ENCODE data around the gene SLC30A3. TPM values are rescaled to one million over a fixed set of nuclear protein-coding genes. Genes with fewer than 3 reads are reported as not detected.
"Not testable (repeated sequence)": the region's sequence is repeated elsewhere in the genome, so short reads cannot be mapped to it uniquely, and the experiment has no call there.

SLC30A3 gene
- total RNA-seq, 1 donor from 2014 or later = 0.58 TPM

DNA sequence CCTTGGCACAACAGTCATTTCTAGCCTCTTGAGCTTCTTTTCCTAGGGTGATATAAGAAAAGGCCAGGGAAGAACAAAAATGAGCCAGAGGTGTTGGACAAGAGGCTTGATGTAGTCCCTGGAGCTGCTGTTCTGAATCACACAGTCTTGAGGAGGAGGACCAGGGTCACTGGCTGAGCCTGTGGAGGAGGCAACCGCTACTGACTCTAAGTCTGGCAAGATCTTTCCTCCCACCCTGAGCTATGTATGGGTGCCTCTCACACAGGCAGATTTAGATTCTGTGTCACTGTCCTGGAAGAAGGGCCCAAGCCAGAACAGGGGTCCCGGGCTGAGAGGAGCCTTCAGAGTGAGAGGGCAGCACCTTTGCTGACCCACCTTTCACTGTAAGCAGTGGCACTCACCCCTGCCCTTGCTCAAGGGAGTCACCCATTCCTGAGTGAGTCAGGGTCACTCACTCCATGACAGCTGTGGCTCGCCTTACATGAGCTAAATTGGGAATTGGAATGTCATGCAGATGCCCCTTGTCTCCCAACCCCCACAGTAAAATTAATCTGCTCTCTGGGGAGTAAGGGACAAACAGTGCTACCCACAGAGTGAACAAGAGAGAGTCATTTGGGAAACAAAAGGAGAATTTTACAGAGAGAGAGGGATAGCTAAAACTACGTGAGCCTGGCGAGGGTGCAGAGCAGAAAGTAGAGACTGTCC lies 19.2 kb upstream of the SLC30A3 start, which contains the start of gene TRIM54:
TSS of gene TRIM54 (plus strand) at position 575 of the 705 bp plus-strand sequence. CDS start 303 bp downstream, outside the sequence.
- Histone ChIP-seq H3K9me3 (no peaks in the 10 kb centered on the region), H3K27me3 (peaks cover 5% of the 10 kb centered on the region), H3K36me3 (no peaks in the 10 kb centered on the region), H3K27ac (no peak within 1 kb of the TSS), H3K4me3 (no peak within 1 kb of the TSS), H3K4me1 (no peaks in the 10 kb centered on the region)
- ATAC-seq = no peak
- no peak for DNase-seq
- TF ChIP-seq, protein P1, sequence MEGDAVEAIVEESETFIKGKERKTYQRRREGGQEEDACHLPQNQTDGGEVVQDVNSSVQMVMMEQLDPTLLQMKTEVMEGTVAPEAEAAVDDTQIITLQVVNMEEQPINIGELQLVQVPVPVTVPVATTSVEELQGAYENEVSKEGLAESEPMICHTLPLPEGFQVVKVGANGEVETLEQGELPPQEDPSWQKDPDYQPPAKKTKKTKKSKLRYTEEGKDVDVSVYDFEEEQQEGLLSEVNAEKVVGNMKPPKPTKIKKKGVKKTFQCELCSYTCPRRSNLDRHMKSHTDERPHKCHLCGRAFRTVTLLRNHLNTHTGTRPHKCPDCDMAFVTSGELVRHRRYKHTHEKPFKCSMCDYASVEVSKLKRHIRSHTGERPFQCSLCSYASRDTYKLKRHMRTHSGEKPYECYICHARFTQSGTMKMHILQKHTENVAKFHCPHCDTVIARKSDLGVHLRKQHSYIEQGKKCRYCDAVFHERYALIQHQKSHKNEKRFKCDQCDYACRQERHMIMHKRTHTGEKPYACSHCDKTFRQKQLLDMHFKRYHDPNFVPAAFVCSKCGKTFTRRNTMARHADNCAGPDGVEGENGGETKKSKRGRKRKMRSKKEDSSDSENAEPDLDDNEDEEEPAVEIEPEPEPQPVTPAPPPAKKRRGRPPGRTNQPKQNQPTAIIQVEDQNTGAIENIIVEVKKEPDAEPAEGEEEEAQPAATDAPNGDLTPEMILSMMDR (IDR thresholded peaks at IDR 0.05) = no peak
- intact Hi-C loops (cut with DNase I) = no loop called here

DNA sequence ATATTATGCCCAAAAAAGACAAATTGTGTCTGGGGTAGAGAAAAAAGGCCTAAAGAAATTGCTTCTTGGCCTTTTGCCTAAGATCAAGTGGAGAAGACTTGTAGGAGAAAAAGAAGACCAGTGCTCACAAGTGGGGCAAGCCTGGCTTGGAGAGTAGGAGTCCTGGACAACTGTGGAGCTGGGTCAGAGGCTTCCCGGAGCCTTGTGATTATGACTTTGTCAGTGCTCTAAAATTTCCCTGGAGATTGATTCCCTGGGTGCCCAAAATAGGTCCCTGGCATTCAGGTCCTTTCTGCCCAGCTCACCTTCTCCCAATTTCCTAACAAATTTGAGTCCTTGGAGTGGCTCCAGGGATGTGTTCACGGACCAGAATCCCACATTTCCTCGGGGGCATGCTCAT lies 18.6 kb upstream of the SLC30A3 start:
- no peaks in the 10 kb centered on the region for H3K4me1 ChIP-seq

DNA sequence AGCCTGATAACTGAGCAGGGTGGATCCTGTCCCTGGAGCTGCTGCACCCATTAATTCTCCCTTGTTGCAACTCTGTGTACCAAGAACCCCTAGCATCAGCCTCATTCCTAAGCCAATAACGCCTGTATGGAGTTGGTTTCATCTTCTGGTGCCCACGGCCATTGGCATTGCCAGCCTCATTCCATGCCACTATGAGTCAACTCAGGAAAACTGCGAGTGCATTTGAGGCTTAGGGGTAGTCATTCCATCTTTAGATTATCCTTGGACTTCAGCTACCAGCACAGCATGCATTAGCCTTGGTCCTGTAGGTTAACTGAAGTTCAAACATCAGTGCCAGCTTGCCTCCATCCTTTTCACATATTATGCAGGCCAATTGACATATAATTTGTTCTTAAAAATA lies 18.0 kb upstream of the SLC30A3 start:
- no peak for DNase-seq
- peaks cover 5% of the 10 kb centered on the region for H3K27me3 ChIP-seq
- H3K27ac ChIP-seq = no peak overlapping the region
- H3K4me3 ChIP-seq = no peak overlapping the region
- H3K36me3 ChIP-seq = no peaks in the 10 kb centered on the region
- TF ChIP-seq, protein P1 (IDR thresholded peaks at IDR 0.05) = no peak
- ATAC-seq = no peak
- no peaks in the 10 kb centered on the region for H3K9me3 ChIP-seq
- intact Hi-C loops (cut with DNase I) = no loop called here
- H3K4me1 ChIP-seq = no peaks in the 10 kb centered on the region

More for the DNA sequence above, 18.6 kb upstream of the SLC30A3 start:
- Histone ChIP-seq H3K9me3 (no peaks in the 10 kb centered on the region), H3K4me3 (no peak overlapping the region), H3K27me3 (peaks cover 5% of the 10 kb centered on the region), H3K36me3 (no peaks in the 10 kb centered on the region), H3K27ac (no peak overlapping the region)
- intact Hi-C loops (cut with DNase I) = no loop called here
- TF ChIP-seq, protein P1 (IDR thresholded peaks at IDR 0.05) = no peak
- DNase-seq = no peak
- no peak for ATAC-seq

DNA sequence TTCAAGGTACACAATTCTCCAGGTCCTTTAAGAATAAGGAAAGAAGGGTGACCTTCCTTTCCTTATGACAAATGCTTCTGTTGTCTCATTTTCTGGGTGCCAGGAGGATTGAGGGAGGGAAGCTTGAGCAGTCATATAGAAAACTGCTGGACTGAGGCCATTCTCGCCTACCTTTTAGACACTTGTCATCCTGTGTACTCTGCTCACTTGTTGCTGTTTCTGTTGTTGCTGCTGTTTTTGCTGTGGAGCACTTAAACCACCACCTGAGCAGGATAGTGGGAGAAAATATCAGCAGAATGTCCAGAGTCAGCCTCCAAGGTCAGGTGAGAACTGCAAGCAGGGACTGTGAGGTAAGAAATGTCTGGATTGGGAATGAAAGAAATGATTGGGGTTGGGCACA lies 15.2 kb upstream of the SLC30A3 start:
- Histone ChIP-seq H3K27ac (no peak overlapping the region), H3K36me3 (no peaks in the 10 kb centered on the region), H3K4me3 (no peak overlapping the region), H3K9me3 (no peaks in the 10 kb centered on the region), H3K4me1 (no peaks in the 10 kb centered on the region), H3K27me3 (peaks cover 5% of the 10 kb centered on the region)
- ATAC-seq (no peak), DNase-seq (no peak)
- TF ChIP-seq, protein P1 (IDR thresholded peaks at IDR 0.05) = no peak
- intact Hi-C loops (cut with DNase I) = no loop called here

DNA sequence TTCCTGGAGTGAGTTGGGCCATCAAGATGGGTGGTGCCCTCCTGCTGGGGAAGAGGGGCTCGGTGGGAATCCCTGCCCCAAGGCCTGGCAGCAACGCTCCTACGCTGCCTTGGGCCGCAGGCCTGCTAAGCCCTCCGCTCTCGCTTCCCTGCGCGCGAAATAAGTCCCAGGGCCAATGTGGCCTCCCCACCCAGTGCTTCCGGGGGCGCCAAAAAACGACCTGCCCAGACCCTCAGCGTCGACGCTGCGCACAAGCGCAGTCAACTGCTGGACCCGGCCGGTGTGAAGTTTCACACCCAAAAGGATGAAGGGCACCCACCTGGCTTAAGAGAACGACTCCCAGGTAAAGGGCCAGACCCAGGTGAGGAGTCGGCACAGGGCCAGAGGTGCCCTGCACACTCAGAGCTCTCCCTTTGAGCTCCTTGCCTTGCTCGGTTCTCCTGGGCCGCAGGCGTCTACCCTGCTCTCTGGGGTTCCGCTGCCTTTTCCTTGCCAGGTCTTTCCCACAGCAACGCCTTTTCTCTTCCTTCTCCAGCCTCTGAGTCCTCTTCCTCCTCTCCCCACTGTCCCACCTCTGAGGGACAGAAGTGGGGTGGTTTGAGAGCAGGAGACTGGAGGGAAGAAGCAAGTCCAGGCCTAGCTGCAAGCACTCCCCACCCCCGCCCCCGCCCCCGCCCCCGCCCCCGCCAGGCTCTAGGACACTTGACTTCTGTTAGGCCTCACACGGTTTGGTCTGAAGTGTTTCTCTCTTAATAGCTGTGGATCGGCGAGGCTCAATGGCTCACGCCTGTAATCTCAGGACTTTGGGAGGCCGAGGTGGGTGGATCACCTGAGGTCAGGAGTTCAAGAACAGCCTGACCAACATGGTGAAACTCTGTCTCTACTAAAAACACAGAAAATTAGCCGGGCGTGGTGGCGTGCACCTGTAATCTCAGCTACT lies 12.6 kb upstream of the SLC30A3 start, which contains the start of gene DNAJC5G:
TSS of gene DNAJC5G (plus strand) at position 223 of the 940 bp plus-strand sequence. CDS start 1,296 bp downstream, outside the sequence.
- no peak for DNase-seq
- Histone ChIP-seq H3K4me3 (no peak within 1 kb of the TSS), H3K9me3 (no peaks in the 10 kb centered on the region), H3K4me1 (no peaks in the 10 kb centered on the region), H3K27ac (no peak within 1 kb of the TSS), H3K36me3 (no peaks in the 10 kb centered on the region), H3K27me3 (peaks cover 3% of the 10 kb centered on the region)
- intact Hi-C loops (cut with DNase I) = no loop called here
- TF ChIP-seq, protein P1 (IDR thresholded peaks at IDR 0.05) = no peak
- ATAC-seq = peak; percentile 74

DNA sequence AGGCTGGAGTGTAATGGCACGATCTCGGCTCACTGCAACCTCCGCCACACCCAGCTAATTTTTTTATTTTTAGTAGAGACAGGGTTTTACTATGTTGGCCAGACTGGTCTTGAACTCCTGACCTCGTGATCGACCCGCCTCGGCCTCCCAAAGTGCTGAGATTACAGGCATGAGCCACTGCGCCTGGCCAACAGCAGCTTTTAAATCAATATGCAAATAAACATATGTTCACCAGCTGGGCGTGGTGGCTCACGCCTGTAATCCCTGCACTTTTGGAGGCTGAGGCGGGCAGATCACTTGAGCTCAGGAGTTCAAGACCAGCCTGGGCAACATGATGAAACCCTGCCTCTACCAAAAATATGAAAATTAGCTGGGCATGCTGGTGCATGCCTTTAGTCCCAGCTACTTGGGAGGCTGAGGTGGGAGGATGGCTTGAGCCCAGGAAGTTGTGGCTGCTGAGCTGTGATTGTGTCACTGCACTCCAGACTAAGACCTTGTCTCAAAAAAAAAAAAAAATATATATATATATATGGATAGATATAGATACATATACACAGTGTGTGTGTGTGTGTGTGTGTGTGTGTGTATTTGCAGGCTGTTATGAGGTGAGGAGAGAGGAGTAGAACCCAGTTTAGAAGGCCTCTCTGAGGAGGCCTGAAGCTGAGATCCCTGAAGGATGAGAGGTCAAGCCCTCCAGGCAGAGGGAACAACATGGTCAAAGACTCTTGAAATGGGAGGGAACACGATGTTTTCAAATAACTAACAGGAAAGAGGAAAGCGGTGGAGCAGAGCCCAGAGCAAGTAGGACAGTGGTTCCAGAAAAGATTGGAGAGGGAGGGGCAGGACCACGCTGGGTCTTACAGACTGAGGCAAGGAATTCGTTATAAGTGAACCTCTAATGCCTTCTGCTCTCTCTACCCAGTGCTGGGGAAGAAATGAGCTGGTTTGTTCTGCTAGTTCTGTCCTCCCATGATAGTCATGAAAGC lies 10.0 kb upstream of the SLC30A3 start:
- H3K4me3 ChIP-seq; H3K27ac ChIP-seq; H3K36me3 ChIP-seq; DNase-seq; intact Hi-C loops (cut with DNase I); H3K4me1 ChIP-seq; H3K9me3 ChIP-seq: not testable (repeated sequence)
- peaks cover 19% of the 10 kb centered on the region for H3K27me3 ChIP-seq
- ATAC-seq = peak; percentile 48
